AG04449 (cell line): ENCODE data around the gene PRKAB2.
"Not testable (repeated sequence)": the region's sequence is repeated elsewhere in the genome, so short reads cannot be mapped to it uniquely, and the experiment has no call there.

Experiments
- CTCF ChIA-PET: fragments of 350-600 bp; formaldehyde crosslinking; extraction: SDS; loops from one replicate; lab custom pipeline; 2021; ENCODE audit warnings: antibody characterized with exemption; lab: Yijun Ruan, JAX
- POLR2A ChIA-PET: fragments of 400-600, 350-600 bp; formaldehyde crosslinking; extraction: SDS; loops from one replicate; lab custom pipeline; 2020; ENCODE audit warnings: antibody characterized with exemption, inconsistent platforms; lab: Yijun Ruan, JAX
- DNase-seq: peaks from one replicate; pipeline ENCODE4 v3.0.0-alpha.2; 2010; ENCODE audit warnings: low read depth, low spot score
- H3K4me3 ChIP-seq: 2 replicates; pipeline ENCODE4 v1.5.1; 2011; ENCODE audit warnings: low read depth, mild to moderate bottlenecking, control low read depth, low read length
- TF ChIP-seq, protein P1 (sequence below): IDR thresholded peaks from one replicate; pipeline ENCODE4 v1.5.1; 2011; ENCODE audit warnings: mild to moderate bottlenecking, moderate library complexity, low read length, control low read depth, inconsistent platforms; ENCODE audit not compliant: insufficient read depth; ENCODE audit errors: missing control alignments

The PRKAB2 gene

DNA sequence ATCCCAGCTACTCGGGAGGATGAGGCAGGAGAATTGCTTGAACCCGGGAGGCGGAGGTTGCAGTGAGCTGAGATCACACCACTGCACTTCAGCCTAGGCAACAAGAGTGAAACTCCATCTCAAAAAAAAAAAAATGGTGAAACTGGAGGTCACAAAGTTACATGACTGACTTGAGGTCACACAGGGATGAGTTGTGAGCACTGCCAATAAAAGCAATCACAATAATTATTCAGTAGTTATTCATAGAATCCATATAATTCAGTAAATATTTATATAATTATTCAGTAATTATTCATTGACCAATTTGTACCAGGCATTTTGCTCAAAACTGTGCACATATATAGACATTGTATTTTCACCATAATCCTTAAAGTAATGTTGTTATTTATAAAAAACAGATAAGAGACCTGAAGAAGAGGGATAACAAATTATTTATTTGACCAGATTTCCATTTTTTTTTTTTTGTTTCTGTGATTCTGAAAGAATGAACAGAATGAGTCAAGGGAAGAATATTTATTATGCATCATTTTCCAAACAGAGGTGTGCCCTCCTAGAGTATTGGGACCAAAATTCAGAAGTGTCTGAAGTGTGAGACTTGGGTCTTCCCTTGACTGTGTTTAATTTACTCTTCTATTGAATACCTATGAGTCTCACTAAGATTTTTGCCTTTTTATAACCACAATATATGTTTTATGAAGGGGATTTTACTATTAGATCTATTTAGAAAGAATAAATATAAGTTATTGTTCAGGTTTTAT, 43.0 kb downstream of the PRKAB2 start:
- DNase-seq = no peak
- ChIA-PET POLR2A (no interaction called here), CTCF (no interaction called here)
- TF ChIP-seq, protein P1, sequence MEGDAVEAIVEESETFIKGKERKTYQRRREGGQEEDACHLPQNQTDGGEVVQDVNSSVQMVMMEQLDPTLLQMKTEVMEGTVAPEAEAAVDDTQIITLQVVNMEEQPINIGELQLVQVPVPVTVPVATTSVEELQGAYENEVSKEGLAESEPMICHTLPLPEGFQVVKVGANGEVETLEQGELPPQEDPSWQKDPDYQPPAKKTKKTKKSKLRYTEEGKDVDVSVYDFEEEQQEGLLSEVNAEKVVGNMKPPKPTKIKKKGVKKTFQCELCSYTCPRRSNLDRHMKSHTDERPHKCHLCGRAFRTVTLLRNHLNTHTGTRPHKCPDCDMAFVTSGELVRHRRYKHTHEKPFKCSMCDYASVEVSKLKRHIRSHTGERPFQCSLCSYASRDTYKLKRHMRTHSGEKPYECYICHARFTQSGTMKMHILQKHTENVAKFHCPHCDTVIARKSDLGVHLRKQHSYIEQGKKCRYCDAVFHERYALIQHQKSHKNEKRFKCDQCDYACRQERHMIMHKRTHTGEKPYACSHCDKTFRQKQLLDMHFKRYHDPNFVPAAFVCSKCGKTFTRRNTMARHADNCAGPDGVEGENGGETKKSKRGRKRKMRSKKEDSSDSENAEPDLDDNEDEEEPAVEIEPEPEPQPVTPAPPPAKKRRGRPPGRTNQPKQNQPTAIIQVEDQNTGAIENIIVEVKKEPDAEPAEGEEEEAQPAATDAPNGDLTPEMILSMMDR = no peak
- no peak overlapping the region for H3K4me3 ChIP-seq

DNA sequence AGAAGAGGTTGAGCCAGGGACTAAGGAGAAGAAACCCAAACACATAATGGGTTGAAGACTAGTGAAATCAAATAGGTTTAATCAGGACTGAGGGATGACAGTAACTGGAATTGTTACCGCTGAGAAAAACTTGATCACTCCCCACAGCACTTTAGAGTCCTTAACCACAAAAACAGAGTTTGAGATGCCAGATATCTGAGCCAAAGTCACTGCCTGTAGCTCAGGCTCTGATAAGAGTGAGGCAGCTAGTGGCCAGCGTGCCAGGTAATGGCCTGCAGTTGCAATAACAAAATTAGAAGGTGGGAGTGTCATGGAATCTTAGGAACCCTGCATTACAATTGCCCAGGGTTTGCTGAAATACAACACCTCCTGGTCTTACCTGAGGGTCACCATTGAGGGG, 48.0 kb downstream of the PRKAB2 start:
- no peak for DNase-seq
- no peak overlapping the region for H3K4me3 ChIP-seq
- TF ChIP-seq, protein P1 = no peak
- ChIA-PET POLR2A (no interaction called here), CTCF (no interaction called here)

DNA sequence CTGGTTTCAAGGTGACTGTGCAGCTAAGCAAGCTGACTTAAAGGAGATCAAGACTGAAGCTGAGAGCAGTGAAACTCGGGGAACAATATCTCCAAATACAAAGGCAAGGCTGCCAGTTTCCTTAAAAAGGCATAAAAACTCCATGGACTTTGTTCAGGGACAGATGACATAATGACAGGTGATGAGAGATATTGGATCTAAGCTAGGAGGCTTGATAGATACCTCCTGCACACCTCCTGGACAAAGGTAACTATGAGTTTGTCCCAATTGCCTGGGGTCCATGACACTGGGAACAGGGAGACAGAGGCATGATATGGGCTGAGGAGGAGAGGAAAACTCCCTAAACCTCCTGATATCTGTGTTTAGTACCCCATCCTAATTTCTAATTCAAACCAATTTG, 55.2 kb downstream of the PRKAB2 start:
- TF ChIP-seq, protein P1 = no peak
- CTCF ChIA-PET = no interaction called here
- POLR2A ChIA-PET = interaction anchor here (0.6 kb wide), 1 partner anchor 32 kb away, joined by 3 read pairs; no protein-coding TSS in a partner anchor
- DNase-seq = no peak
- H3K4me3 ChIP-seq = no peak overlapping the region

DNA sequence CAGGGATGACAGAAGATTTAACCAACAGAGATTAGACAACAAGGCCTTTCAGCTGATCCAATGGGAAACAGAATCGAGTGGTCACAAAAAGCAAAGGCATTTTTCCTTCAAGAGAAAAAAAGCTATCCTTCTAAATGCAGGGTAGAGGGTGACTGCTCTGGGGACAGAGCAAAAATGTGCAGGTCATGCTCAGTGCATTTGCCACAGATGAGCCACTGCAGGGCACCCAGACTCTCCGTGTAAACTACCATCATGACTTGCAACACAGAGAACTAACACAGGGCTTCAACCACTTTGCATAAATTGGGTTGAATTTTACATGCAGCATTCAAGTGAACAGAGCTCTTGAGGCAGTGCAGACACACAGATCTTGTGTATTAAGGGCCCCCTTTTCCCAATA, 56.8 kb downstream of the PRKAB2 start:
- TF ChIP-seq, protein P1 = no peak
- POLR2A ChIA-PET = no interaction called here
- CTCF ChIA-PET = interaction anchor here (1.2 kb wide), 1 partner anchor 126 kb away, joined by 3 read pairs; no protein-coding TSS in a partner anchor
- no peak overlapping the region for H3K4me3 ChIP-seq
- no peak for DNase-seq

DNA sequence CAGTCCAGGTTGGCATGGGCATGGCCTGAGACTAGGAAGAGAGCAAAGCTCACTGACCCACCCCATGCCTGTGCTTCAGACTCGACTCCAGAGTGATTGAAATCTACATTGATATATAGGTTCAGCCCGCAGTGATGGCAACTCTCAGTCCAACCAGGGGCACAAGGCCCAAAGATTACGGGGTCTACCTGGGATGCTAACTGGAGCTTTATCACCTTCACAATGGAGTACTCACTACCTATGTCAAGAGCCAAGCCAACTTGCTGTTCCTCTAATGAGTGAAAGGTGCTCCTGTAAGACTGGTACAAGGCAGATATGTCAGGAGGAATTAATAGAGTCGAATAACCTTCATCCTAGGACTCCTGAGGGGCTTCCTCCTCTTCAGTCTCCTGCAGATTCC, 57.2 kb downstream of the PRKAB2 start:
- DNase-seq, POLR2A ChIA-PET, H3K4me3 ChIP-seq: not testable (repeated sequence)
- CTCF ChIA-PET = interaction anchor here (1.2 kb wide), 1 partner anchor 127 kb away, joined by 3 read pairs; no protein-coding TSS in a partner anchor

DNA sequence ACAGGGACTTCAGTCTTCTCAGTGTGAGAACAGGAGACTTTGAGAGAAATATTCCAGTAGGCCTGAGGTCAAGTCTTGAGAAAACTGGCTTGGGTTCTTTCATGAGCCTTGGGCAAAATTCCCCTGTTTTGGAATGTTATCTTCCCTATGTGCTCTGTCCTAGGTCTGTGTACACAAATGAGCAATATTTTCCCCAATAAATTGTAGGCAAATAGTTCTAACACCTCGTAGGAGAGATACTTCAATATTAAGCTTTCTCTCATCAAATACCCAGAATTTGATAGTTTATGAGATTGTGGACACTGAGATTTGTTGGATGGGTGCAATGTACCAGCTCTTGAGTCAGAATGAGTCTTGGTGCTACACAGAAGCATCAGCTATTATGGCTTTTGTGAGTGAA, 57.9 kb downstream of the PRKAB2 start:
- POLR2A ChIA-PET, H3K4me3 ChIP-seq, CTCF ChIA-PET, DNase-seq: not testable (repeated sequence)

DNA sequence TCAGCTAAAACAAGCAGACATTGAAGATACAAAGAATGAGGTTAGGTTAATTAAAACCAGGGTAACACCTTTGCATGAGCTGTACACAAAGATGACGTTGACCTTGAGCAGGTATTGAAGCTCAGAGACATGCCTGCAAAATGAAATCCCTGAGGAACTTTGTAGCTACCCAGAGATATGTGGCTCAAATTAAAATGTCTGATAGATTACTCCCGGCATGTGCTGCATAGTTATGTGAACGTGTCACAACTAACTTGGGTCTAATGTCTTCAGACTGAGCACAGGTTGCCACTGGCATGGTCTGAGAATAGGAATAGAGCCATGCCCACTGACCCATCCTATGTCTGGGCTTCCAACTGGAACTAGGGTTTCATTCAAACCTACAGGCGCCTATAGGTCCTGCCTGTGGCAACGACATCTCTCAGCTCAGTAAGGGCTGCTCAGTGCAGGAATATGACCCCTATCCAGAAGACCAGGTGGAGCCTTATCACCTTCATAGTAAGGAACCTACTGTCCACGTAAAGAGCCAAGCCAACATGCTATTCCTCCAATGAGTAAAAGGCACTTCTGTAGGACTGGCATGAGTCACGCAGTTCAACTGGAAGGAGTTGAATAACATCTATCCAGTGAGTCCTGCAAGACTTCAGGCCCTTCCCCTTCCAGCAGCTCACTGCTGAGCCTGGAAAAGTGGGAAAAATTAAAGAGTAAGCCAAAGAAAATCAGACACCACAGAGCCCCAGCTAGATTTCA, 60.7 kb downstream of the PRKAB2 start:
- POLR2A ChIA-PET = no interaction called here
- no peak for DNase-seq
- CTCF ChIA-PET = no interaction called here
- H3K4me3 ChIP-seq = no peak overlapping the region
- TF ChIP-seq, protein P1 = no peak
